Colon (tissue), 2 donors: ENCODE measurements around the gene CEP164.

ENCODE experiments used
- FAIRE-seq: peaks from 2 replicates; lab custom pipeline; 2012; peaks lifted over from hg19 to GRCh38; lab: Jason Lieb, UNC
- donor health status: control.
- donor health status: control.

Gene CEP164

DNA sequence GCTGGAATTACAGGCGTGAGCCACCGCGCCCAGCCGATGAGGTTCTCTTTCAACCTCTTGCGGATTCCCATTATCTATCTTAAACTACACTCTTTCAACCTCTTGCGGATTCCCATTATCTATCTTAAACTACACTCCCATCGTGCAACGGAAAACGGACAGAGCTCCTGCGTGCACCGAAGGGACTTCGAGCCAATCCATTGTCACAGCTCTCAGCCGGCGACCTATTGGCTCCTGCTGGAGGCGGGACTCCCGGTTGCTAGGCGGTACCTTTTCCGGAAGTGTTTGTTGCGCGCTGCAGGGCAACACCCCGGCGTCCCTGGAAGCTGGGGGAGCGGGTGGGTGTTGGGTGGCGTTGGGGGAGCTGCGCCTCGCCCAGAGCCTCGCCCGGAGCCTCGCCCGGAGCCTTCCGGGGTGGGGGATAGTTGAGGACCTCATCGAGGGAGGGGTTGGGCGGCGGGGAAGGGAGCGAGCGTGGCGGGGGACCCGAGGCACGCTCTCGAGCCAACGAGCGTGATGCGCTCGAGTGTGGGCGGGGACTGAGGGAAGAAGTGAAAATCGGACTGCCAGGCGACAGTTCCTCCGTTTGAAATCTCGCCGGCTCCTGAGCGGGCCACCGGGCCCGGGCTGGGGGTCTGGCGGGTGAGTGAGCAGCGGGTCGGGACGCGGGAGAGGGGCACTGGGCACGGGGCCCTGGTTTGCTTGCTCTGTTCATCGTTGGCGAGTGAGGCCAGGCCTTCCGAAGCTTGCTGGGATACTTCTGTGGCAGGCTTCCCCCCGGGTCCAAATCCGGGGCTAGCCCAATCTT is at the start of gene CEP164:
Gene CEP164 (plus strand): TSS at position 288 of the 808 bp plus-strand sequence. CDS start 10,733 bp downstream, outside the sequence.
- FAIRE-seq, result peak; percentile 38

DNA sequence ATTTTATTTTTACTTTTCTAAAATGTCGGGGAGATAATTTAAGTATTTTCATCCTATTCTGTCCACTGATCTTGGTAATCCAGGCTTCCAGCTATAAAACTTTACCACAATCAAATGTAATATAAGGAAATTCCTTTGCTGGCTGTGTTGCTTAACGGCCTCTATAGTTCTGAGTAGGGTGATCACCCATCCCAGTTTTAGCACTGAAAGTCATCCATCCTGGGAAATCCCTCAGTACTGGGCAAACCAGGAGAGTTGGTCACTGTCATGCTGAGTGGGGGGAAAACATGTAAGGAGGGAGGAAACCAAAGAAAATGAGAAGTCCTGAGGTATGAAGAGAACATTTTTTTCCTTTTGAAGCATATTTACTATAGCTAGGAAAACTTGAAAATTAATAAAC is 49.3 kb upstream of the CEP164 start:
- FAIRE-seq, result no peak

- FAIRE-seq, result no peak
Measured at GRCh38 chr11:117279711-117280376, 47.8 kb upstream of the CEP164 start.

GRCh38 chr11:117281159-117281558 is 46.5 kb upstream of the CEP164 start:
- no peak for FAIRE-seq

DNA sequence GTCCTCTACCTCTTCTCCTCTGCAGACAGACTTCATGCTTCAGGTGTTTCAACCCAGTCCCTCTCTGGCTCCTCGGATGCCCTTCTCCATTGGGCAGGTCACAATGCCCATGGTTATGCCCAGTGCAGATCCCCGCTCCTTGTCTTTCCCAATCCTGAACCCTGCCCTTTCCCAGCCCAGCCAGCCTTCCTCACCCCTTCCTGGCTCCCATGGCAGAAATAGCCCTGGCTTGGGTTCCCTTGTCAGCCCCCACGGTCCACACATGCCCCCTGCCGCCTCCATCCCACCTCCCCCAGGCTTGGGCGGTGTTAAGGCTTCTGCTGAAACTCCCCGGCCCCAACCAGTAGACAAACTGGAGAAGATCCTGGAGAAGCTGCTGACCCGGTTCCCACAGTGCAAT is 45.8 kb upstream of the CEP164 start:
- no peak for FAIRE-seq

- FAIRE-seq, result no peak
Measured at GRCh38 chr11:117282956-117283355, 44.7 kb upstream of the CEP164 start.

- no peak for FAIRE-seq
Measured at GRCh38 chr11:117284053-117284452, 43.6 kb upstream of the CEP164 start.

DNA sequence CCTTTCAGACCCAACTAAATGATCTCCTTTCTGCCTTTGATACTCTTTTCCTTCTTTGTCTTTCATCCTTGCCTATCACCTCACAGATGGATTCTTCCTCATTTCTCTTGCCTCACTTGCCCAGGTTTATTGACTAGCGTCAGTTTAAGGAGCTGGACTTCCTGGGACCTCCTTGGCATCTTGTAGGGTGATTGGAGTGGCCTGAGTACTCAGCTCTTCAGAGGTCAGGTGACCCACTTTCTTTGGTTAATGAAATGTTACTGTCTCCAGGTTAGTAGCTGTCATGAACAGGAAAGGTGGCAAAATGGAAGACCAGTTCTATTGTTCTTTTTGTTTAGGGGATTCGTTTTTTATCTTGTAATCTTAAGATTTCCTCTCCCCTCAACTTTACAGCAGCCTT is 41.1 kb upstream of the CEP164 start:
- no peak for FAIRE-seq

DNA sequence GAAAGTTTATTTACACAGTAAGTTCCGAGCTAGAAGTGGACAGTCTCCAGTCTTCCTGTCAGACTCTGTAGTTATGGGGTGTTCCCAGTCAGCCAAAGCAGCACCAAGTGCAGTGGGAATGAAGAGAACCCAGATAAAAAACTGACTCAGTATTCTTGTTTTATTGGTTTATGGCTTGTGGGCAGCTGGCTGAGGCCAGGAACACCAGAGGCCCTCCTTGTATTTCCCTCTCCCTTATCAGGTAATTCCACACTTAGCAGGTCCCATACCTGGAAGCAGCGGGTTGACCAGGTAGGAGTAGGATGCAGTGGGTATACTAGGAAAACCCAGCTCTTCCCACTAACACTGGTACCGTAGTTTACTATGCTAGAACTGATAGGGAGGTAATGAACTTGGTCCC is 40.0 kb upstream of the CEP164 start:
- FAIRE-seq, result no peak

- no peak for FAIRE-seq
Measured at GRCh38 chr11:117289795-117290194, 37.9 kb upstream of the CEP164 start.

DNA sequence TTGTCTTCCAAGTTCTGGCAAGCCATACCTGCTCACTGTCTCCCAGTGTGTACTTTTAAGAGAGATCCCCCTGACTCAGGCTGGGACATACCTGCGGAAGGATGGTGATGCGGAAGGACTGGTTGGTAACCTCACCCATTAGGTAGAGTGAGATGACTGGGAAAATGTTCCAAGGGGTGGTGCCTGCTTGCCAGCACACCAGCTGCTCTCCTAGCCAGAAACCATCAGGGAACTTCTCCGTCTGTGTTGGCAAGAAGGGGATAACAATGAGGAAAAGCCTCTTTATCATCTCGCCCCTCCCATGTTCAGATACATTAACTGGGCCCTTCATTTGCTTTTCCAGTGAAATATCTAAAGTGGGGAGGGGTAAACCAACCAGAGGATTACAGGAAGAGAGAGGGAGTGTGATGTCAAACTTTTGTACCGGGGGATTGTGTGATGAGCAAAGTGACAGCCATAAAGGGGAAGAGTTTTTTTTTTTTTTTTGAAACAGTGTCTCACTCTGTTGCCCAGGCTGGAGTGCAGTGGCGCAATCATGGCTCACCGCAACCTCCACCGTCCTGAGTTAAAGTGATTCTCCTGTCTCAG is 36.8 kb upstream of the CEP164 start, which contains the start of gene BACE1-AS:
Gene BACE1-AS (plus strand): TSS at position 538 of the 588 bp plus-strand sequence.
- FAIRE-seq, result no peak

- FAIRE-seq, result no peak
Measured at GRCh38 chr11:117292616-117293015, 35.0 kb upstream of the CEP164 start.

- FAIRE-seq, result no peak
Measured at GRCh38 chr11:117295438-117296137, 32.1 kb upstream of the CEP164 start.

GRCh38 chr11:117296881-117297280 is 30.8 kb upstream of the CEP164 start:
- no peak for FAIRE-seq

DNA sequence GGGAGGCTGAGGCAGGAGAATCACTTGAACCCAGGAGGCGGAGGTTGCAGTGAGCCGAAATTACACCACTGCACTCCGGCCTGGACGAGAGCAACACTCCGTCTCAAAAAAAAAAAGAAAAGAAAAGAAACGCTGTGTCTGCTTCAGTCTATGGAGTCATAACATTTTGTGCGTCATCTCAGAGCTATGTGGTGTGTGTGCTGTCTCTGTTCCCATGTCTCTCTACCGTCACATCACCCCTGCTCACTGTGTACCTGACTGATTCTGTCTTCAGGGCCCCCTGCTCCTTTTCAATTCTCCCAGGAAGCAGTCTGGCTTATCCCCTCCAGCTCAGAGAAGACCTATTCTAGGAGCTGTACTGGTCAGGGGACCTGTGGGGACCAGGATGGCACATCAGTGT is 29.5 kb upstream of the CEP164 start:
- FAIRE-seq, result no peak

DNA sequence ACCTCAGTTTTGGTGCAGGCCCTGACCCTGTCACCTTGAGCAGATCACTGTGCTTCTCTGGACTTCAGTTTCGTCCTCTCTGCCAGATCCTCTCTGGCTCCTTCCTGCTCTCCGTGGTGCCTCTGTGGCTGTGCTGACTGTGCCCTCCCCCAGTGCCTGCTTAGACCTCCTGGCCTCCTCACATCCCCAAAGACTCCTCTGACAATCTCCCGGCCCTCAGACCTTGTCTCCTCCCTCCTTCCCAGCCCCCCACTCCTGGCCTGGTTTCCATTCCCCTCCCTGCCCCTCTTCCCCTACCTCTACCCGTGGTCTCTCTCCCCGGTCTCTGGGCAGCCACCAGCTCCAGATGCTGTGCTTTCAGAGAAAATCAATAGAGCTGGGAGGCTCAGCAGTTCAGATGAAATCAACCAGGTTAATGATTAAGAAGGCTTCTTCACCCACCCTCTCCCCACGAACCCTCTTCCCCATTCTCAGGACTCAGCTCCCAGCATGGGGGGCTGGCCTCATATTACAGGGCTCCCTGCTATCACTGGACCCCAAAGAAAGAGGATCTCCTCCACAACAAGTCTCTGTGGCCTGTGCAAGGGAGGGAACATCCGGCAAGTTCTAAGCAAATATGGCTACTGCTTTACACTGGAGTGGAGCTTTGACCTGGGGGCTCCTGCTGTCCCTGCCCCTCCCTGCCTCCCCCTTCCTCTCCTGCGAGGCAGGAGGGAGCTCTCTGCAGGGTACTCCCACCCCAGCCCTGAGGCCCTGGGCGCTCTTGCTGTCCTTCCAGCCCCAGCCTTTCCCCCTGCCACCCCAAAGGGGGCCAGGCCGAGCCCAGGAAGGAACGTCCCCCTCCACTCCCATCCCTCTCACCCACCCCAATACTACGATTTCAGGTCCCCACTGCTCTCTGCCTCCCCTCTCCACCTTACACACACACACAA is 28.0 kb upstream of the CEP164 start:
- FAIRE-seq, result no peak

- no peak for FAIRE-seq
Measured at GRCh38 chr11:117300283-117300663, 27.4 kb upstream of the CEP164 start.

DNA sequence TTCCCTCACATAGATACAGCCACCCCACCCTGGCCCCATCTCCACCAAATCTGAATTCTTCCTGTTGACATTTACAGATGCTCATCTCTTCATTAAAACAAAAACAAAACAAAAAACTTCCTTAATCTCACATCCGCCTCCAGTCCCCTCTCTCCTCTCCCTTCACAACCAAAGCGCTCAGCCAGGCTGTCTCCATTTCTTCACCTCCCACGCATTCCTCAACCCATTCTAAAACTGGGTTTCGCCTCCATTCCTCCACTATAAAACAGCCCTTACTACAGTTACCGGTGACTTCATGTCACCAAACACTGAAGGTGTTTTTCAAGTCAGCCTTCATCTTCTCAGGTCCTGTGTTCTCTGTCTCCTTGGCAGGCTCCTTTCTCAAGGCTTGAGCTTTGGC is 26.9 kb upstream of the CEP164 start:
- no peak for FAIRE-seq

DNA sequence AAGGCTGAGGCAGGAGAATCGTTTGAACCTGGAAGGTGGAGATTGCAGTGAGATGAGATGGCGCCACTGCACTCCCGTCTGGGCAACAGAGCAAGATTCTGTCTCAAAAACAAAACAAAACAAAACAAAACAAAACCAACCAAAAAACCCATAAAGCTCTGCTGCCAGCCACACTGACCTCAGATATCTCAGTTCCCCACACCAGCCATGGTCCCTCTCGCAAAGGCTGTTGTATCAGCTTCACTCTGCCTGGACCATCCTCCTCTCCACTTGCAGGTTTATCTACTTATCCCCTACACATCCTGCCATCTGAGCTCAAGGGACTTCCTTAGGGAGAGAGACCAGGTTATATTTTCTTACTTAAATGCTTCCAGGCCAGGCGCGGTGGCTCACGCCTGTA is 25.4 kb upstream of the CEP164 start:
- FAIRE-seq, result no peak

DNA sequence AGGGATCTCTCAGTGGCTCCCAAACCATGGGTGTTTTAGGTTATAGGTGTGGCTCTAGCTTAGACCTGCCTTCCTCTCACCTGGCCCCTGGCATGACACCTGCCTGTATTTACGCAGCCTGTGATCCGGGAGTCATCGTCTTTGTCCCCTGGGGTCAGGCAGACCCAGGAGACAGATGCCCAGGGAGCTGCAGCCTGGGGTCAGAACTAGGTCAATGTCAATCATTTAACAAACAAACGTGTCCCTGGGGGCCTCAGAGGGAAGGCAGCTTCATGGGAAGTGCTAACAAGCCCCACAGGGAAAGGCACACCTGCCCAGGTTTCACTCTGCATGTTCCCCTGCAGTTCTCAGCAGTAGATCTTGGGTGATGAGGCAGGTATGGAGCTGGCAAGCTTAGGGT is 24.6 kb upstream of the CEP164 start:
- FAIRE-seq, result no peak

GRCh38 chr11:117303646-117304315 is 23.9 kb upstream of the CEP164 start:
- no peak for FAIRE-seq
